ENCODE measurements around the gene CALR3. TPM values are rescaled to one million over a fixed set of nuclear protein-coding genes. Genes with fewer than 3 reads are reported as not detected.
"Not testable (repeated sequence)": the region's sequence is repeated elsewhere in the genome, so short reads cannot be mapped to it uniquely, and the experiment has no call there.

Gene CALR3
- total RNA-seq, 2 experiments from 2014 or later = not detected

- intact Hi-C loops (cut with micrococcal nuclease) = no loop called here
- H3K4me1 Mint-ChIP-seq (ENCODE audit: low read depth) = peaks cover 50% of the 10 kb centered on the region
- no peak overlapping the region for H3K27ac Mint-ChIP-seq
Observed at GRCh38 chr19:16458391-16459341, 37.3 kb downstream of the CALR3 start.

GRCh38 chr19:16457954-16458331 is 38.0 kb downstream of the CALR3 start:
- Mint-ChIP-seq H3K27me3 (ENCODE audit: low read depth) (no peaks in the 10 kb centered on the region), H3K4me1 (ENCODE audit: low read depth) (peaks cover 44% of the 10 kb centered on the region), H3K36me3 (ENCODE audit: low read depth) (no peaks in the 10 kb centered on the region), H3K27ac (no peak overlapping the region), H3K9me3 (no peaks in the 10 kb centered on the region), H3K4me3 (no peak overlapping the region)
- DNase-seq = no peak
- intact Hi-C loops (cut with micrococcal nuclease) = no loop called here
- CTCF ChIA-PET = interaction anchor here (0.6 kb wide), 1 partner anchor 75 kb away, joined by 3 read pairs; no protein-coding TSS in a partner anchor

More at GRCh38 chr19:16458391-16459341, 37.3 kb downstream of the CALR3 start:
- Mint-ChIP-seq H3K36me3 (ENCODE audit: low read depth) (no peaks in the 10 kb centered on the region), H3K9me3 (no peaks in the 10 kb centered on the region), H3K27me3 (ENCODE audit: low read depth) (no peaks in the 10 kb centered on the region), H3K4me3 (no peak overlapping the region)
- CTCF ChIA-PET = no interaction called here
- no peak for DNase-seq

GRCh38 chr19:16457195-16457953 is 38.6 kb downstream of the CALR3 start:
- Mint-ChIP-seq H3K9me3 (no peaks in the 10 kb centered on the region), H3K27me3 (ENCODE audit: low read depth) (no peaks in the 10 kb centered on the region), H3K4me3 (no peak overlapping the region), H3K4me1 (ENCODE audit: low read depth) (peaks cover 42% of the 10 kb centered on the region), H3K36me3 (ENCODE audit: low read depth) (no peaks in the 10 kb centered on the region), H3K27ac (no peak overlapping the region)
- CTCF ChIA-PET = interaction anchor here (0.6 kb wide), 1 partner anchor 74 kb away, joined by 3 read pairs; no protein-coding TSS in a partner anchor
- intact Hi-C loops (cut with micrococcal nuclease) = no loop called here
- peak; percentile 24 for DNase-seq

GRCh38 chr19:16456652-16457194 is 39.2 kb downstream of the CALR3 start:
- H3K27ac Mint-ChIP-seq = no peak overlapping the region
- no peaks in the 10 kb centered on the region for H3K27me3 Mint-ChIP-seq (ENCODE audit: low read depth)
- CTCF ChIA-PET = no interaction called here
- no peaks in the 10 kb centered on the region for H3K36me3 Mint-ChIP-seq (ENCODE audit: low read depth)
- DNase-seq = no peak
- peaks cover 42% of the 10 kb centered on the region for H3K4me1 Mint-ChIP-seq (ENCODE audit: low read depth)
- no peak overlapping the region for H3K4me3 Mint-ChIP-seq
- no peaks in the 10 kb centered on the region for H3K9me3 Mint-ChIP-seq
- intact Hi-C loops (cut with micrococcal nuclease) = no loop called here

- CTCF ChIA-PET = no interaction called here
- intact Hi-C loops (cut with micrococcal nuclease) = no loop called here
- Mint-ChIP-seq H3K4me3 (no peak overlapping the region), H3K27me3 (ENCODE audit: low read depth) (no peaks in the 10 kb centered on the region), H3K9me3 (no peaks in the 10 kb centered on the region), H3K27ac (no peak overlapping the region), H3K36me3 (ENCODE audit: low read depth) (no peaks in the 10 kb centered on the region), H3K4me1 (ENCODE audit: low read depth) (peaks cover 41% of the 10 kb centered on the region)
- no peak for DNase-seq
Observed at GRCh38 chr19:16455489-16455888, 40.5 kb downstream of the CALR3 start.

GRCh38 chr19:16454351-16454918 is 41.5 kb downstream of the CALR3 start:
- no peak for DNase-seq
- Mint-ChIP-seq H3K27ac (no peak overlapping the region), H3K4me3 (no peak overlapping the region), H3K4me1 (ENCODE audit: low read depth) (peaks cover 39% of the 10 kb centered on the region), H3K27me3 (ENCODE audit: low read depth) (no peaks in the 10 kb centered on the region), H3K9me3 (no peaks in the 10 kb centered on the region), H3K36me3 (ENCODE audit: low read depth) (peaks cover 5% of the 10 kb centered on the region)
- CTCF ChIA-PET = interaction anchor here (0.6 to 0.7 kb wide), 2 partner anchors 455 to 1507 kb away, joined by 3 to 6 read pairs; no protein-coding TSS in a partner anchor
- intact Hi-C loops (cut with micrococcal nuclease) = no loop called here

GRCh38 chr19:16452325-16452724 is 43.6 kb downstream of the CALR3 start:
- Mint-ChIP-seq H3K27ac (no peak overlapping the region), H3K4me3 (no peak overlapping the region), H3K36me3 (ENCODE audit: low read depth) (peaks cover 8% of the 10 kb centered on the region), H3K4me1 (ENCODE audit: low read depth) (peaks cover 37% of the 10 kb centered on the region), H3K27me3 (ENCODE audit: low read depth) (no peaks in the 10 kb centered on the region), H3K9me3 (no peaks in the 10 kb centered on the region)
- CTCF ChIA-PET = interaction anchor here (0.6 to 1.6 kb wide), 4 partner anchors 10 to 612 kb away, joined by 3 to 6 read pairs (median 4); no protein-coding TSS in a partner anchor
- intact Hi-C loops (cut with micrococcal nuclease) = no loop called here
- no peak for DNase-seq

GRCh38 chr19:16449330-16449961 is 46.5 kb downstream of the CALR3 start:
- peaks cover 48% of the 10 kb centered on the region for H3K4me1 Mint-ChIP-seq (ENCODE audit: low read depth)

GRCh38 chr19:16448872-16449271 is 47.1 kb downstream of the CALR3 start:
- H3K4me3 Mint-ChIP-seq; H3K36me3 Mint-ChIP-seq (ENCODE audit: low read depth); DNase-seq; intact Hi-C loops (cut with micrococcal nuclease); H3K9me3 Mint-ChIP-seq; H3K27me3 Mint-ChIP-seq (ENCODE audit: low read depth); H3K27ac Mint-ChIP-seq: not testable (repeated sequence)
- H3K4me1 Mint-ChIP-seq (ENCODE audit: low read depth) = peaks cover 51% of the 10 kb centered on the region
- CTCF ChIA-PET = interaction anchor here (0.7 kb wide), 1 partner anchor 94 kb away, joined by 5 read pairs; no protein-coding TSS in a partner anchor

More at GRCh38 chr19:16449330-16449961, 46.5 kb downstream of the CALR3 start:
- CTCF ChIA-PET = interaction anchor here (0.7 kb wide), 1 partner anchor 94 kb away, joined by 5 read pairs; no protein-coding TSS in a partner anchor
- no peaks in the 10 kb centered on the region for H3K9me3 Mint-ChIP-seq
- intact Hi-C loops (cut with micrococcal nuclease) = no loop called here
- no peak overlapping the region for H3K27ac Mint-ChIP-seq
- H3K36me3 Mint-ChIP-seq (ENCODE audit: low read depth) = peaks cover 8% of the 10 kb centered on the region
- H3K4me3 Mint-ChIP-seq = no peak overlapping the region
- DNase-seq = peak; percentile 32
- no peaks in the 10 kb centered on the region for H3K27me3 Mint-ChIP-seq (ENCODE audit: low read depth)

- Mint-ChIP-seq H3K27me3 (ENCODE audit: low read depth) (no peaks in the 10 kb centered on the region), H3K27ac (peak overlapping the region; percentile 28), H3K36me3 (ENCODE audit: low read depth) (peaks cover 8% of the 10 kb centered on the region), H3K4me1 (ENCODE audit: low read depth) (peaks cover 51% of the 10 kb centered on the region), H3K9me3 (no peaks in the 10 kb centered on the region), H3K4me3 (no peak overlapping the region)
- intact Hi-C loops (cut with micrococcal nuclease) = no loop called here
- CTCF ChIA-PET = interaction anchor here (0.6 kb wide), 1 partner anchor 269 kb away, joined by 3 read pairs; no protein-coding TSS in a partner anchor
- DNase-seq = peak; percentile 69
Observed at GRCh38 chr19:16446724-16447368, 49.1 kb downstream of the CALR3 start.

GRCh38 chr19:16446108-16446723 is 49.8 kb downstream of the CALR3 start:
- DNase-seq = no peak
- peaks cover 51% of the 10 kb centered on the region for H3K4me1 Mint-ChIP-seq (ENCODE audit: low read depth)
- H3K9me3 Mint-ChIP-seq = no peaks in the 10 kb centered on the region
- intact Hi-C loops (cut with micrococcal nuclease) = no loop called here
- CTCF ChIA-PET = no interaction called here
- peaks cover 9% of the 10 kb centered on the region for H3K36me3 Mint-ChIP-seq (ENCODE audit: low read depth)
- H3K27me3 Mint-ChIP-seq (ENCODE audit: low read depth) = no peaks in the 10 kb centered on the region
- H3K4me3 Mint-ChIP-seq = no peak overlapping the region
- no peak overlapping the region for H3K27ac Mint-ChIP-seq
